Loucy (cell line): ENCODE results near the gene PRADC1.

Source experiments
- H2AFZ ChIP-seq: fragments of 200-600 bp; sonication (generic); 2 replicates; pipeline ENCODE4 v1.6.0; 2016; ENCODE audit warnings: antibody characterized with exemption, mild to moderate bottlenecking, low read length, moderate library complexity
- H3F3A ChIP-seq: fragments of 200-600 bp; 2 replicates; pipeline ENCODE4 v1.6.0; 2016; ENCODE audit warnings: antibody characterized with exemption, low read depth, mild to moderate bottlenecking
- H3K27me3 ChIP-seq: fragments of 200-600 bp; sonication (generic); 2 replicates; pipeline ENCODE4 v1.6.1; 2014; ENCODE audit warnings: low read length, mild to moderate bottlenecking; ENCODE audit not compliant: insufficient read depth, poor library complexity, severe bottlenecking
- H3K36me3 ChIP-seq: fragments of 200-600 bp; sonication (generic); 2 replicates; pipeline ENCODE4 v1.6.1; 2016; ENCODE audit warnings: low read length; ENCODE audit not compliant: insufficient read depth
- H3K4me1 ChIP-seq: fragments of 200-600 bp; sonication (generic); 2 replicates; pipeline ENCODE4 v1.5.1; 2014; ENCODE audit warnings: low read length, mild to moderate bottlenecking; ENCODE audit not compliant: insufficient read depth, poor library complexity, severe bottlenecking
- H3K4me2 ChIP-seq: fragments of 200-600 bp; sonication (generic); 2 replicates; pipeline ENCODE4 v1.6.0; 2014; ENCODE audit warnings: antibody characterized with exemption, low read length, low read depth, mild to moderate bottlenecking; ENCODE audit not compliant: poor library complexity, severe bottlenecking
- H3K4me3 ChIP-seq: fragments of 200-600 bp; sonication (generic); 2 replicates; pipeline ENCODE4 v1.5.1; 2014; ENCODE audit warnings: low read length, mild to moderate bottlenecking, mixed read lengths; ENCODE audit not compliant: poor library complexity, severe bottlenecking
- H3K79me2 ChIP-seq: fragments of 200-600 bp; sonication (generic); 2 replicates; pipeline ENCODE4 v1.6.1; 2014; ENCODE audit warnings: low read length; ENCODE audit not compliant: insufficient read depth
- H3K9ac ChIP-seq: fragments of 200-600 bp; sonication (generic); 2 replicates; pipeline ENCODE4 v1.6.0; 2014; ENCODE audit warnings: mild to moderate bottlenecking, low read depth, low read length, moderate library complexity; ENCODE audit not compliant: poor library complexity, severe bottlenecking
- H3K9me2 ChIP-seq: fragments of 200-600 bp; sonication (generic); replicated peaks from 2 replicates; pipeline ENCODE4 v1.6.1; 2016; ENCODE audit warnings: low read depth, low read length, mixed read lengths
- H3K9me3 ChIP-seq: fragments of 200-600 bp; sonication (generic); 2 replicates; pipeline ENCODE4 v1.6.1; 2014; ENCODE audit warnings: mild to moderate bottlenecking, antibody characterized with exemption, low read length, low read depth; ENCODE audit not compliant: insufficient read depth
- H4K20me1 ChIP-seq: fragments of 200-600 bp; sonication (generic); 2 replicates; pipeline ENCODE4 v1.6.0; 2014; ENCODE audit warnings: antibody characterized with exemption, low read length, mild to moderate bottlenecking; ENCODE audit not compliant: insufficient read depth, poor library complexity, severe bottlenecking
- EZH2phosphoT487 ChIP-seq: fragments of 200-600 bp; IDR thresholded peaks from 2 replicates; pipeline ENCODE4 v1.6.1; 2018; ENCODE audit warnings: antibody characterized with exemption, mild to moderate bottlenecking, moderate library complexity, borderline replicate concordance
- TF ChIP-seq, protein P1 (sequence below): fragments of 200-600 bp; sonication (generic); conservative IDR thresholded peaks from 2 replicates; pipeline ENCODE4 v1.5.1; 2014; ENCODE audit warnings: mild to moderate bottlenecking, antibody characterized with exemption, low read length

The PRADC1 gene

DNA sequence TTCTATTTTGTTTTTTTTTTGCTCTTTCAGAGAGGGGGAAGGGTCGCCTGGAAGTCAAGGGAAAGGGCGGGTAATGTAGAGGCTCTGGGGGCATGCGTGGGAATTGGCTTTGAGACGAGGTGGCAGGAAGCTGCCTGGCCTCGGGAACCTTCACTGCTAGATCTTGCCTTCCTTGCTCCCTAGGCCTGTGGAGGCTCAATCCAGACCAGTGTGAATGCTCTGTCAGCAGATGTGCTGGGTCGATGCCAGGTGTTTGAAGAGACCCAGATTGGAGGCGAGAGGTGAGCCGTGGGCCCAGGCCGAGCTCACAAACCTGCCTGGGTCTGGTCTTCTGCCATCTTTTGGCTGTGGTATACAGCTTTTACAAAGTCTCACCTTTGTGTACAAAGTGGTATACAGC, 16.6 kb upstream of the PRADC1 start:
- H3F3A ChIP-seq = no peaks in the 10 kb centered on the region
- no peak overlapping the region for H2AFZ ChIP-seq
- H4K20me1 ChIP-seq = peaks cover 28% of the 10 kb centered on the region
- TF ChIP-seq, protein P1, sequence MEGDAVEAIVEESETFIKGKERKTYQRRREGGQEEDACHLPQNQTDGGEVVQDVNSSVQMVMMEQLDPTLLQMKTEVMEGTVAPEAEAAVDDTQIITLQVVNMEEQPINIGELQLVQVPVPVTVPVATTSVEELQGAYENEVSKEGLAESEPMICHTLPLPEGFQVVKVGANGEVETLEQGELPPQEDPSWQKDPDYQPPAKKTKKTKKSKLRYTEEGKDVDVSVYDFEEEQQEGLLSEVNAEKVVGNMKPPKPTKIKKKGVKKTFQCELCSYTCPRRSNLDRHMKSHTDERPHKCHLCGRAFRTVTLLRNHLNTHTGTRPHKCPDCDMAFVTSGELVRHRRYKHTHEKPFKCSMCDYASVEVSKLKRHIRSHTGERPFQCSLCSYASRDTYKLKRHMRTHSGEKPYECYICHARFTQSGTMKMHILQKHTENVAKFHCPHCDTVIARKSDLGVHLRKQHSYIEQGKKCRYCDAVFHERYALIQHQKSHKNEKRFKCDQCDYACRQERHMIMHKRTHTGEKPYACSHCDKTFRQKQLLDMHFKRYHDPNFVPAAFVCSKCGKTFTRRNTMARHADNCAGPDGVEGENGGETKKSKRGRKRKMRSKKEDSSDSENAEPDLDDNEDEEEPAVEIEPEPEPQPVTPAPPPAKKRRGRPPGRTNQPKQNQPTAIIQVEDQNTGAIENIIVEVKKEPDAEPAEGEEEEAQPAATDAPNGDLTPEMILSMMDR = no peak
- no peak for TF ChIP-seq EZH2phosphoT487
- H3K9ac ChIP-seq = no peak overlapping the region
- H3K4me3 ChIP-seq = no peak overlapping the region
- no peak overlapping the region for H3K4me2 ChIP-seq
- no peaks in the 10 kb centered on the region for H3K4me1 ChIP-seq
- no peaks in the 10 kb centered on the region for H3K9me2 ChIP-seq
- H3K79me2 ChIP-seq = peaks cover 21% of the 10 kb centered on the region
- no peaks in the 10 kb centered on the region for H3K27me3 ChIP-seq
- H3K9me3 ChIP-seq = no peaks in the 10 kb centered on the region
- peaks cover 99% of the 10 kb centered on the region for H3K36me3 ChIP-seq

DNA sequence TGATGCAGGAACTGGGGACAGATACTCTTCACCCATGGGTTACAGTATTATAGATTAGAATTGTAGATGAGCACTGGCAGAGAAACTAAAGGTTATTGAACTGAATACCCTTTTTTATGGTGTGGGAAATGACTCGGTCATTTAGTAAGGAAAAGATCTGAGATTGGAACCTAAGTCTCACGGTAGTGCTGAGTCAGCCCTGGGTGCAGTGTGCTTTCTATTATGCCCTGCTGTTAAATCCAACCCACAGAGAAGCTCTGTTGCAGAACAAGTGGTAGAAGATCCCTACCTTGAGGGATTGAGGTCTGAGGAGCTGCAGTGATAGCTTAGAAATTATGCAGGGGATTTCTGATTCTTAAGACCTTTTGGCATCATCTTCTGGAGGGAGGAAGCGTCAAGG, 13.8 kb upstream of the PRADC1 start:
- Histone ChIP-seq H2AFZ (no peak overlapping the region), H3K36me3 (peaks cover 92% of the 10 kb centered on the region), H3K27me3 (no peaks in the 10 kb centered on the region), H3K79me2 (peaks cover 46% of the 10 kb centered on the region), H3K4me3 (no peak overlapping the region), H4K20me1 (peaks cover 51% of the 10 kb centered on the region), H3K9ac (no peak overlapping the region), H3K4me1 (peaks cover 14% of the 10 kb centered on the region), H3K9me2 (no peaks in the 10 kb centered on the region), H3K9me3 (no peaks in the 10 kb centered on the region), H3F3A (no peaks in the 10 kb centered on the region), H3K4me2 (no peak overlapping the region)
- TF ChIP-seq, protein P1 = no peak
- TF ChIP-seq EZH2phosphoT487 = no peak

DNA sequence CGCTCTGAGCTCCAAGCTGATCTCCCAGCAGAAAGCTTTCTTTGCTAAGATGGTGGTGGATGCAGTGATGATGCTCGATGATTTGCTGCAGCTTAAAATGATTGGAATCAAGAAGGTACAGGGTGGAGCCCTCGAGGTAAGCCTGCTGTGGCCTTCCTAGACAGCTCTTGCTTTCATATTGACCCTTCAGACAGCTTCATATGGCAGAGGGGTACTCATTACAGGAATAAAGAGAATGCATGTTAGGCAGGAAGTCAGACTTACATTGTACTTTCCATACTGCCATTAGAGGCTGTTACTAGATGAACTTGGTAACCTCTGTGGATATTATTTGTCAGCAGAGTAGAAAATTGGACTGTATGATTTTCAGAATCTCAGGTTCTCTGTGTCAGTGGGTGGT, 11.5 kb upstream of the PRADC1 start:
- TF ChIP-seq EZH2phosphoT487 = no peak
- TF ChIP-seq, protein P1 = no peak
- Histone ChIP-seq H4K20me1 (peaks cover 71% of the 10 kb centered on the region), H3F3A (no peaks in the 10 kb centered on the region), H3K36me3 (peaks cover 89% of the 10 kb centered on the region), H3K27me3 (no peaks in the 10 kb centered on the region), H2AFZ (no peak overlapping the region), H3K9me3 (no peaks in the 10 kb centered on the region), H3K4me3 (no peak overlapping the region), H3K4me1 (peaks cover 26% of the 10 kb centered on the region), H3K9me2 (no peaks in the 10 kb centered on the region), H3K4me2 (no peak overlapping the region), H3K9ac (peak overlapping the region; percentile 29), H3K79me2 (peaks cover 69% of the 10 kb centered on the region)
